Right kidney (tissue), 1 donor: ENCODE data around the gene CDK1.

Source experiments
- DNase-seq: peaks from one replicate; pipeline ENCODE4 v3.0.0-alpha.2; 2016

Gene CDK1

GRCh38 chr10:60769406-60769805 is 8.9 kb upstream of the CDK1 start:
- DNase-seq, result no peak

DNA sequence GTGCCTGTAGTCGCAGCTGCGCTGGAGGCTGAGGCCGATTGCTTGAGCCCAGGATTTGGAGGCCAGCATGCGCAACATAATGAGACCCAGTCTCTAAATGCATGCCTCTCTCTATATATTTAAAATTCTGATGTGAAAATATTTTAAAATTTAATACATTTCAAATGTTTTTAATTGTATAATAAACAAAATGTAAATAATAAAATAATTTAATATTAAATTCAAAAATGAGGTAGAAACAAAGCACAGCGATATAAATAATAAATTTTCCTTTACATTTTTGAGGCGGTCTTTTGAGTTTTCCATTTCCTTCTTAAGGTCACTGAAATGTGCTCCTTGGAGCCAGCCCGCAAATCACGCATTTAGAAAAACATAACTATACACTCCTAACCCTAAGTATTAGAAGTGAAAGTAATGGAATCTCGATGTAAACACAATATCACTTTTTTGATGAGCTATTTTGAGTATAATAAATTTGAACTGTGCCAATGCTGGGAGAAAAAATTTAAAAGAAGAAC is 523 bp upstream of the CDK1 start:
- no peak for DNase-seq

GRCh38 chr10:60778971-60779796 is 906 bp downstream of the CDK1 start:
- peak; percentile 62 for DNase-seq

DNA sequence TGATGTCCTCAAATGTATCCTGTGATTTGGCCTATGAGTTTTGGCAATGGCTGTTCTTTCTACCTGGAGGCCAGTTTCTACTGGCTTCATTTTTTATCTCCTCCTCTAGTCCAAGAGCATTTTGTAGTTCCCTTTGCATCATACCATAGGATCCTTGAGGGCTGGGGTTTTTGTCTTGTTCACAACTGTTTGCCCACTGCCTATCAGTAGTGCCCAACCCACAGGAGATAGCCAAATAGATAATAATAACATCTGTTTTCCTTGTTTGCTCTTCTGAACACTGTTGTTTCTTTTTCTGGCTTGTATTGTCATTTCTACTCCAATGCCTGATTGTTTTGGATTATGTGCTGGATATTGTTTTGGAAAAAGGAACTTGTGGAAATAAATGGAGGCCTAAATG is 3.4 kb downstream of the CDK1 start:
- DNase-seq, result no peak

- DNase-seq, result no peak
Measured at GRCh38 chr10:60784641-60785040, 6.4 kb downstream of the CDK1 start.

DNA sequence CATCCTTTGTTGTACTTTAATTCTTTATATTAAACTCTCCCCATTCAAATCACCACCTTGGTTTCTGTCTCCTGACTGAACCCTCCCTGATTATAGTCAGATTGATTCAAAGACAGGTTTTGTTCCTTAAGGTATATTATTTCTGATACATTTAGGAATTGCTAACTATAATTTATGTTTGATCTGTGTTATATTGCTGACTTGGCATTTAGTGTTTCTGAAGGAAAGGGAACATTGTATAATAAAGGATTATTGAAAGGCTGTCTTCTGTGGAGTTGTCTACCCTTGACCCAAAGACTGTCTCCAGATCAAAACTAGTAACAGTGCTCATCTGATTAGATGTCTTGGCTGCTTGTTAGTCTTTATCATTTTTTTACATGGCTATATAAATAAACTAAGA is 10.3 kb downstream of the CDK1 start:
- no peak for DNase-seq

DNA sequence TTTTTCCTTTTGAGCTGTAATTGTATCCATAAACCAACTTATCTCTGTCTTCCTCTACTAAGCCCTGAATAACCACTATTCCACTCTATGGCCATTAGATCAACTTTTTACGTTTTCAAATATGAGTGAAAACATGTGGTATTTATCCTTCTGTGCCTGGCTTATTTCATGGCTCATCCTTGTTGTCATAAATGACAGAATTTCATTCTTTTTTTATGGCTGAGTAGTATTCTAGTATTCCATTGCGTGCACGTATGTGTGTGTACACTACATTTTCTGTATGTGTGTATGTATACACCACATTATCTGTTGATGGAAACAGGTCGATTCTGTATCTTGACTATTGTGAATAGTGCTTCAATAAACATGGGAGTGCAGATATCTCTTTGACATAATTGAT is 11.1 kb downstream of the CDK1 start:
- DNase-seq, result no peak

GRCh38 chr10:60794953-60795352 is 16.7 kb downstream of the CDK1 start:
- DNase-seq, result no peak

GRCh38 chr10:60795465-60796202 is 17.4 kb downstream of the CDK1 start:
- no peak for DNase-seq

DNA sequence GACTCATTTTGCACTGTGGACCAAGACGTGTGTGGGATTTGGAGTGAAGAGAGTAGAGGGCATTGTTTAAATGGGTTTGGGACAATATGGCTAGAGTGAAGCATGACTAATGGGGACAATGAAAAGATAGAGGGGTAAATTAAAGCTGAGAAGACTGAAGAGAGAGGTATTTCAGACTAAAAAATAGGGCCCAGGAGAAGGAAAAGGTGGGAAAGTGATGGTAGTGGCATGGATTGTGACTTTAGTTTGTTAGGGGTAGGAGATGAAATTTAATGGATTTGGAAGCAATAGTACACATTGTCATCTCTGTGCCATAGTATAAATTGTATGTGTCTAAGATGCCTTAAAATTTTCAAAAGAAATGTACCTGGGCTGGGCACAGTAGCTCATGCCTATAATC is 18.2 kb downstream of the CDK1 start:
- DNase-seq, result no peak

DNA sequence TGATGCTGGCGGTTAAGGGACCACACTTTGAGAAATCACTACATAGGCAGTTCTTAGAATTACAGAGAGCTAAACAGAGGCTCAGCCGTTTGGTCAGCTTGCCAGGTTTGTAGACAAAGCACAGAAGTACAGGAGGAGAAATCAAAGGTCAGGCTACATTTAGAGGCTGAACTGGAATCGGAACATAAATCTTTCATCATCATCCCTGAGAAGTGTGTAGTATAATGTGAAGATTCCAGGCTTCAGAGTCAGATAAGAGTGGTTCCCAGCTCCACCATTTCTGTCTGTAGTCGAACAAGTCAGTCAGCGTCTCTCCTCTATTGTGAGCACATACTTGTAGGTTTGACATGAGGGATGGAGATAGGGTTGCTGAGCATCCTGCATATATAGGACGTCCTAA is 18.9 kb downstream of the CDK1 start:
- no peak for DNase-seq

- no peak for DNase-seq
Measured at GRCh38 chr10:60798031-60798430, 19.8 kb downstream of the CDK1 start.

DNA sequence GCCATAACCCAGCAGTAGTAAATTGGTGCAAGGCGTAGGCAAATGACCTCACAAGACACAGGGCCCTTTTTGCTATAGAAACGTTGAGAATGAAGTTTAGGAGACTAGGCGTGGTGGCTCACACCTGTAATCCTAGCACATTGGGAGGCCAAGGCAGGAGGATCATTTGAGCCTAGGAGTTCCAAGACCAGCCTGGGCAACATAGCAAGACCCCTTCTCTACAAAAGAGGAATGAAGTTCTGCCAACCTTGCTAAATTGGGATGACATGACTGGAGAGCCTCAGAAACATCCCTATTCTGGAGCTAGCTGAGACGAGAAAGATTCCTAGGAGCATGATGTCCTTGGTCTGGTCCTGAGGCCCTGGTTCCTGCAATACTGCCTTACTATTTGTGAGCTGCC is 20.6 kb downstream of the CDK1 start:
- no peak for DNase-seq

DNA sequence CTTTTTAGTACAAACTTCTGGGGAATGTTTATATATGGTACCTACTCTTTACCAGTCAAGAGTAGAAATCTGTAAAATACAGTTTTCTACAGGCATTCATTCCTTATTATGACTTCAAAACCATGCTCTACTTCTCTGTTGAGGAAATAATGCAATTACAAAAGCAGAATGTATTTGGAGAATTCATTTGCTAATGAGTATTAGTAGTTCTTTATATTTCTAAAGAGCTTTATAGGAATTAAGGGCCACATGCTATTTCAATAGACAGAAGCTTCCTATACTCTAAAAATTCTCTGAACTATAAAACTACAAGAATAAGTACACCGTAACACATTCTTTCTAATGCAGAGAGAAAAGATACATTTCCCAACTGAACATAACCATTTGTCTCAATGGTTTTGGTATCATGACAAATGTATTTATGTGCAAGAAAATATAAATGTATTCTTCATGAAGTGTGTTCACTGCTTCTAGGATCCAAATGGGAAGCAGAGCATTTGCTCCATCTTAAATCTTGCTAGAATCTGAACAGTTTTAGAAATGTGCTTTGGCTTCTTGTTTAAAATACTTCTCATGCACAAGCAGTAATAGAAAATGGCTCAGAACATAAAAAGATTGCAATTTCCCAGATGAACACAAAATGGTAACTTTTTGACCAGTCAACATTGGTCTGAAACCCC is 21.8 kb downstream of the CDK1 start:
- no peak for DNase-seq

GRCh38 chr10:60800918-60801317 is 22.6 kb downstream of the CDK1 start:
- no peak for DNase-seq

DNA sequence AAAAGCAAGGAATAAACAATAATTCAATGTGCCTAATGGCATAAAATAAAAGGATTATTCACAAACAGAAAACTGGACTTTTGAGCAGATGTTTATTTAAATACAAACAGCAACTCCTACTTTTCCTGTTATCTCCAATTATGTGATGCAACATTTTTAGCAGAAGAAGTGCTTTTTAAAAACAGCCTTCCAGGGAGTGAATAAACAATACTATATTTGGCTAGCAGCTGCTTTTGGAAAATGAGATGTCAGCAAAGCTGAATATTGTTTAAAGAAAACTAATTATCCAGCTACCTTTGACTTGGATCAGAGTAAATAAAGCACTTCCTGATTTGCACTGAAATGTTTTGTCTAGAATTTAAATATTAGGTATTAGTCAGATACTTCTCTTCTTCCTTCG is 23.2 kb downstream of the CDK1 start:
- no peak for DNase-seq

DNA sequence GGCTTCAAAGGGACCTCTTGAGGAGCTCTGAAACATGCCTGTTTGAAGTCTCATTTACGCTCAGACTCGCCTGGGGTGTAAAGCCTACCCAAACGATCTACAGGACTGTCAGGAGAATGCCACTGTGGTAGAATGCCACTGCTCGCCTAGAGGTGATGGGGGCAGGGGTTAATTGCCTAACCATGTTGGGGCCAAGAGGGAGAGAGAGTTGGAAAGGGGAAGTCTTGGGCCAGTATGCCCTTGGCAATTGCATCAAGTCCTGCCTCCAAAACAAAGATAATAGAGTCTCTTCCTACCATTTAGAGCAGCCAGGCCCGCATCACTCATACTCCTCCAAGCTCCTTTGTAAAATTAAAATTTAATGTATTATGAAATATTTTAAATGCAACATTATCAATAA is 25.2 kb downstream of the CDK1 start:
- no peak for DNase-seq

GRCh38 chr10:60803865-60804264 is 25.6 kb downstream of the CDK1 start:
- no peak for DNase-seq

DNA sequence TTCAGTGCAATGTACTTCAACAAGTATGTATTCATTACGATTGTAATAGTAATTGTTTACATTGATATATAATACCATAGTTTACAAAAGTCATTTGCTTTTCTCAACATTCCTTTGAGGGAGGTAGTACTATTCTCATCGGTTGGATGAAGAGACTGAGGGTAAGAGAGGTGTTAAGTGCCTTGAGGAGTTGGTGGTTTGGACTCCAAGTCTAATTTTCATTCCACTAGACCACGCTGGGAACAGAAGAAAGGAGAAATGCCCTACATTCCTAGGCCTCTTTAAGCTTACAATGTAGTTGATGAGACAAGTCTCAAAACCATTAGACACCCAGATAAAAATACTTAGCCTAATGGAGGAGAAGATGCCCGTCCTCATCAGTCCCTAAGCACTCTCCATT is 28.6 kb downstream of the CDK1 start:
- DNase-seq, result no peak

- DNase-seq, result no peak
Measured at GRCh38 chr10:60807499-60807898, 29.2 kb downstream of the CDK1 start.

- DNase-seq, result no peak
Measured at GRCh38 chr10:60808036-60808435, 29.8 kb downstream of the CDK1 start.

- no peak for DNase-seq
Measured at GRCh38 chr10:60809157-60809556, 30.9 kb downstream of the CDK1 start.
